Effector CD8-positive, alpha-beta T cell (primary cell): ENCODE measurements around the gene DNAJC28.
"Not testable (repeated sequence)": the region's sequence is repeated elsewhere in the genome, so short reads cannot be mapped to it uniquely, and the experiment has no call there.

Source experiments
- DNase-seq: peaks from one replicate; lab custom pipeline; 2025; lab: John Stamatoyannopoulos, UW

DNAJC28 gene

DNA sequence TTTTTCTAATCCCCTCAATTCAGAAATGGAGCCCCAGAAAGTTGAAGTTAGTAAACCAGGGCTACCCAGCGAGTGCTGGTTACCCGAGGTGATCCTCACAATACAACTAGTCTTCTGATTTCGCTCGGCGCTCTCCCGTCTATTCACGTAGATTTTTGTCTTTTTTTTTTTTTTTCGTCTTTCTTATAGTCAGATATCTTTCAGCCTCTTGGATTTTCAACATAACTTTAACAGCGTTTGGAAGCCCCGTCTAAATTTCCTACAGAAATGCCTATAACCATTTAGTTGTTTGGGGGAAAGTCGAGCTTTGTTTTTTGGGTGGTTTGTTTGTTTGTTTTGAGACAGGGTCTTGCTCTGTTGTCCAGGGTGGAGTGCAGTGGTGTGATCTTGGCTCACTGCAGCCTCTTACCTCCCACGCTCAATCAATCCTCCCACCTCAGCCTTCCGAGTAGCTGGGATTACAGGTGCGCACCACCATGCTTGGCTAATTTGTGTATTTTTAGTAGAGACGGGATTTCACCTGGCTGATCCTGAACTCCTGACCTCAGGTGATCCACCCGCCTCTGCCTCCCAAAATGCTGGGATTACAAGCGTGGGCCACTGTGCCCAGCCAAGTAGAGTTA lies 10.9 kb downstream of the DNAJC28 start:
- DNase-seq, result no peak

DNA sequence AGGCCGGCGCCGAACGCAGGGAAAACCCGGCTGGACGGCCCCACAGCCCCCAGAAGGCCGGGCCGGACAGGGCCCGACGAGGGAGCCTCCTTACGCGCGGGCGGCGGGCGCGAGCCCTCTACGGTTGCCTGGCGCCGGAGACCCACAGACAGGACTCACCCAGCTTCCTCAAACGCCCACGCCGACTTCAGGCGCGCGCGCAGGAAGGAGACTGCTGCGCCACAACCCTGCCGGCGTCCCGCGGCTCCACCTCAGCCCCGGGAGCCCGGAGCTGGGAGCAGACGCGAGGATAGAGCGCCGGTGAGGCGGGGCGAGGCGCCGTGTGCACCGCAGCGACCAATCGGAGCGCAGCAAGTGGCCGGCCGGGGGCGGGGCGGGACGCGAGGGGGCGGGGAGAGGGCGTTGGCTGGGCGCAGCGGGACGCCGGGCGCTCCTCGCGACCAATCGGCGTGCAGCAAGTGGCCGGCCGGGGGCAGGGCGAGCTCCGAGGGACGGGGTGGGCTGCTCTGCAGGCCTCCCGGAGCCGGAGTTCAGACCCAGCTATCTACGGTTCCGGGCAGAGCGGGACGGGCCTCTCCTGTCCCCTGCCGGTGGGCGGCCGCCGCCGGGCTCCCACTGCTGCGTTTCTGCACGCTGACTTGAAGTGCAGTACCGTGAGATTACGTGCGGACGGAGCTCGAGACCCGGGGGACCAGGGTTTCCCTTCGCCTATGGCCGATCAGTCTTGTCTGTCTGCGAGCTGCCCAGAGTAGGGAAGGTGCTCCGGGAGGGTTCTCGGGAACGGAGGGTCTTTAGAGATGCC lies 11.6 kb downstream of the DNAJC28 start, which contains the start of gene TMEM50B:
TMEM50B (minus strand) TSS at position 296 of the 802 bp plus-strand sequence. CDS start 11,089 bp downstream, outside the sequence.
- DNase-seq, result peak; percentile 95

DNA sequence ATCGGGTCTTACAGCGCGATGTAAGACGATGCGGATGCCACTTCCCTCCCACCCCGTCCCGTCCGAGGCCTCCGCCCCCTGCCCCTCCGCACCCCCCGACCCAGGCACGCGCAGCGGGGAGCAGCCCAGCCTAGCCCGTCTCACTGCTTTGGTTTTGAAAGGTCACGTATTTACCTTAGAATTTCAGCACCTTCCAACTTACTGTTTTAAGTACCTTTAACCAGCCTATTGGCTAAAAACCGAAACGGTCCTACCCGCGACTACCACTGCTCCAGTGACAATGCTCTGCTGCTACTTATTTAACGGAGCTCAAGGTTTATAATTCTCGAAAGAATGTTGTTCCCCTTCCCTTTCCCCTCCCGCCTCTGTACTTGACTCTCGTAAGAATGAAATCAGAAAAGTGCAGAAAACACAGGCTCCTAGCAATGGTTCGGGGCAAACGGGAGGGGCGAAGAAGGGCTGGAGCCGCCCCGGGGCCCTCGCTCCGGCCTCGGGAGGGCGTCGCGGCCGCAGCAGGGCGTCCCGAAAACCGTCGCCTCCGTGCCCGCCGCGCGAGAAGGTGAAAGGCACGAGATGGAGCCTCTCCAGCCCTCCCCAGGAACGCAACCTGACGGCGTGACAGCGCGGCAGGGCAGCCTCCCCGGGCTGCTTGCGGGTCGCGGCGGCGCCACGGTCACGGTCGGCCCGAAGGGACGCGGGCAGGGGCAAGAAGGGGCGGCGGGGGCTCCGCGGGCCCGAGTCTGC lies 12.4 kb downstream of the DNAJC28 start:
- peak; percentile 39 for DNase-seq

DNA sequence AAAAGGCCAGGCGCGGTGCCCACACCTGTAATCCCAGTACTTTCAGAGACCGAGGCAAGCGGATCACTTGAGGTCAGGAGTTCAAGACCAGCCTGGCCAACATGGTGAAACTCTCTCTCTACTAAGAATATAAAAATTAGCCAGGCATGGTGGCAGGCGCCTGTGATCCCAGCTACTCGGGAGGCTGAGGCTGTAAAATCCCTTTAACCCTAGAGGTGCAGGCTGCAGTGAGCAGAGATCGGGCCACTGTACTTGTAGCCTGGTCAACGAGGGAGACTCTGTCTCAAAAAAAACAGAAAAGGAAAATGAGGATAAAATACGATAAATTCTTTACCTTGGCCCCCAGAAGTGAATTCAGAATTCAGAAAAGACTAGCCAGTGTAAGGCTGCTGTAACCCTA lies 13.3 kb downstream of the DNAJC28 start:
- no peak for DNase-seq

DNA sequence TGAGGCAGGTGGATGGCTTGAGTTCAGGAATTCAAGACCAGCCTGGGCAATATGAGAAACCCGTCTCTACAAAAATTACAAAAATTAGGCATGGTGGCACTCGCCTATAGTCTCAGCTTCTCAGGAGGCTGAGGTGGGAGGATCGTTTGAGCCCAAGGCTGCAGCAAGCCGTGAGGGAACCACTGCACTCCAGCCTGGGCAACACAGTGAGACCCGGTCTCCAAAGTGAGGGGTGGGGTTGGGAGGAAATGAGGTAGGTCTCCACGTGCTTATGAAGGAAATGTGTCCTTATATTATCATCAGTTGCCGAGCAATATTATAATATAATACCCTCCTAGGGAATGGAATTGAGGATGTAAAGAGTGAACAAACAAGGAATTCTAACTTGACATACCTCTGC lies 14.4 kb downstream of the DNAJC28 start:
- DNase-seq, result no peak

DNA sequence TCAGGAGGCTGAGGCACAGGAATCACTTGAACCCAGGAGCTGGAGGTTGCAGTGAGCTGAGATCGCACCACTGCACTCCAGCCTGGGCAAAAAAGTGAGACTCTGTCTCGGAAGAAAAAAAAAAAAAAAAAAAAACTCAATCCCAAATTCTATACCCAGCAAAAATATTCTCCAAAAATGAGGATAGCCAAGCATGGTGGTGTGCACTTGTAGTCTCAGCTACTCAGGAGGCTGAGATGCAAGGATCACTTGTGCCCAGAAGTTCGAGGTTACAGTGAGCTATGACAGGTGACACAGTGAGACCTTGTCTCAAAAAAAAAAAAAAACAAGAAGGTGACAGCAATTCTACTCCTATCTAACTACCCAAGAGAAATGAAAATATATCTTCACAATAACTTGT lies 18.2 kb downstream of the DNAJC28 start:
- DNase-seq, result no peak

DNA sequence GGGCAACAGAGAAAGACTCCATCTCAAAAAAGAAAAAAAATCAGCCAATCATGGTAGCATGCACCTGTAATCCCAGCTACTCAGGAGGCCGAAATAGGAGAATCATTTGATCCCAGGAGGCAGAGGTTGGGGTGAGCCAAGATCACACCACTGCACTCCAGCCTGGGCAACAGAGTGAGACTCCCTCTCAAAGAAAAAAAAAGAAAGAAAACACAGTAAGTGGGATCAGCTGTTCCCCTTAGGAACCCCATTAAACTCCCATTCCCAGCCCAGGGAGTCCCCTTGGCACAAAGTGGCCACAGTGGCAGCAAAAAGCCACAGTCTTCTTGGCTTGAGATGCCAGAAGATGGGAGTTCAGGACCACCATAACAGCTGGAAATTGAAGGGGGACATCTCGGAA lies 20.8 kb downstream of the DNAJC28 start:
- DNase-seq, result no peak

DNA sequence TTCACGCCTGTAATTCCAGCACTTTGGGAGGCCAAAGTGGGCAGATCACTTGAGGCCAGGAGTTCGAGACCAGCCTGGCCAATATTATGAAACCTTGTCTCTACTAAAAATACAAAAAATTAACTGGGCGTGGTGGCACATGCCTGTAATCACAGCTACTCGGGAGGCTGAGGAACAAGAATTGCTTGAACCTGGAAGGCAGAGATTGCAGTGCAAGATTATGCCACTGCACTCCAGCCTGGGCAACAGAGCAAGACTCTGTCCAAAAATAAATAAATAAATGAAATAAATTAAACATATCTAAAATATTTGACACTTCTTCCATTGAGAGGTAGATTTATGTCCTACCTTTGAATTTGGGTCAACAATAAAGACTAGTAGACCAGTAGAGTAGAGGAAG lies 22.3 kb downstream of the DNAJC28 start:
- not testable (repeated sequence) for DNase-seq

DNA sequence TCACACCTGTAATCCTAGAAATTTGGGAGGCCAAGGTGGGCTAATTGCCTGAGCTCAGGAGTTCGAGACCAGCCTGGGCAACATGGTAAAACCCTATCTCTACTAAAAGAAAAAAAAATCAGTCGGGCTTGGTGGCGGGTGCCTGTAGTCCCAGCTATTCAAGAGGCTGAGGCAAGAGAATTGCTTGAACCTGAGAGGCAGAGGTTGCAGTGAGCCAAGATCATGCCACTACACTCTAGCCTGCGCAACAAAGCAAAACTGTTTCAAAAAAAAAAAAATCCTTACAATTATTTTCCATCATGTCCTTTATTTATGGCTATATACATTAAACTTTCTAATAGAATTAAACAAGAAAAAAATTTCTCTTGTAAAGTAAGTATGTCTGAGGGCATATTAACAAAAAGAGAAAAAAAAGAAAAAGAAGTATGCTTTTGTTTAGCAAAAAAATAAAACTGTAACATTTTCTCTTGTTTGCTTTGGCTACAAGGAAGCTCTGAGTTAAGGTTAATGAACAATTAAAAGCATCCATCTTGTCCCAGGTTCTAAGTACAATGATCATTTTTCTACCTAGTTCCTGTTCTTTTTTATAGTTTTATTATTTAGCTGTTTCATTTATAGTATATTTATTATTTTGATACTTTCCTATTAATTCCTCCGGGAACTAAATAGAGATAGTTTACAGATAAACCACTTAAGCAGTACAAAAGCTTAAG lies 29.8 kb downstream of the DNAJC28 start:
- no peak for DNase-seq

DNA sequence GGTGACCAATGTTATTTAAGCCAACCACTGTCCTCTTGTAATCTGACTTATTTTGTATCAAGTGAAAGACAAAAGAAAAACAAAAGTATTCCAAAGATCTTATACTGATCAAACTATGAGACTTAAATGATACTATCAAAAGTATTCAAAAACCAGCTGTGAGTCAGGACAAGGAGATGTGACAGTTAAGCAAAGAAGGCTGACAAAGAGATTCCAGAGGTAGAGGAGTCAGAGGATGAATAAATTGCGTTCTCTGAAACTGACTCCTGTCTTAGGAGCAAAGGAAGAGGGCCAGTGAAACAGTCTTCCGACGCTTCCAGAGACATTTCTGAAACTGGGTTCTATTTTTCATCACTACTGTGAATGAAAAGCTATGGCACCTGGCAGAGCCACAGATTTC lies 32.7 kb downstream of the DNAJC28 start:
- DNase-seq, result no peak

DNA sequence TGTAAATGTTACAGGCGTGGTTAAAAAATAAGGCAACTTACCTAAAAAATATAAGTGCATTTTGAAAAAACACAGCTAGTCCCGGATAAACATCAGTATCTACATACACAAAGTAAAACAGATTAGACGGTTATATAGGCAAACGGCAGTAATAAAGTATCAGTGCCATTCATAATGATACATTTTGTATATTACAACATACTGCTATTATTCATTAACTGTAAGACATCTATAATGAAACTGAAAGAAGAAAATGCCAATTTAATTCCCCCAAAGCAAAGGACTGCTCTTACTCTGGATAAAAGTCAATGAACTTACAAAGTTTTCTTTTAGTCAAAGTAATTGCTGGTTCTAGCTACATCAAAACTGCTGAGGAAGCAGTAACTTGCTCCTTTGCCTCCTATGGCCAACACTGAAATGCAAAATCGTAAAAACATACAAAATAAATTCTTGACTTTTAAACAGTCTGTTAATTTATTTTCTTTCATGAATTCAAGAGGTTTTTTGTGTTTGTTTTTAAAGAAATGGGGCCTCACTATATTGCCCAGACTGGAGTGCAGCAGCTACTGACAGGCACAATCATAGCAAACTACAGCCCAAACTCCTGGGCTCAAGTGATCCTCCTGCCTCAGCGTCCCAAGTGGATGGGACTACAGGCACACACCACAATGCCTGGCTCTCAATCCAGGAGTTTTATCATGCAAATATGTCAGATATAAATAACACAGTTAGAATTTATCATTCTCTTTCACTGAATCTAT lies 35.6 kb downstream of the DNAJC28 start:
- no peak for DNase-seq

DNA sequence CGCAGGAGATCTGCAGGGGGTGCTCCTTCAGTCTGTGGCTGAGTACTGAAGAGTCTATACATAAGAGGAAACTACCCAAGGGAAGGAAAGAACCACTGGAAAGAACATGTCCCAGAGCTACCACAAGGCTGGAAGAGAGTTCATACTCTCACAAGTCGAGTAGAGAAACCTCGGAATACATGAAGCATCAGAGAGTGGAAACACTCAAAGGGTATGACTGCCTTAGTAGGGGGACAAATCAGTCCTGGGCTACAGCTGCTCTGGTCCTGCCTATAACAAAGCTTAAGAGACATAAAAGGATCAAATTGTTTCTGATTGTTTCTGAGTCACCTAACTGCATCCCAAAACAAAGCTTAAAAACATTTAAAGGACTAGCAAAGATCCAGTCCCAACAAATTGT lies 39.2 kb downstream of the DNAJC28 start:
- no peak for DNase-seq

DNA sequence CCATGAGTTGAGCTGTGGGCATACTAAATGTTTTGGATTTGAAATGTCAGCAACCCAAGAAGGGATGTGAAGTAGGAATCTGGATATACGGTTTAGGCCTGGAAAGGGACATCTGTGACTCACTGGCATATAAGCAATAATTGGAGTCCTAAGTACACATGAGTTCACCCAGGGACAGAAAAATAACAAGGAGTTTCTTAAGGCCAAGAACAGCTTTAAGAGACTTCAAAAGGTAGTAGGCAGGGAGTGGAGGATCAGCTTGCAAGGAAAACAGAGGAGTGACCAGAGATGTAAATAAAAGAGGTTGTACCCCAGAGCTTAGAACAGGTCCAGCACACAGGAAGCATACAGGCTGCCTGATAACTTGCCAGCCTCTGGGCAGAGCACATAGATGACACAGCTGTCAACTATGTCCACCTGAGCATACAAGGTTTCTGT lies 39.9 kb downstream of the DNAJC28 start:
- DNase-seq, result no peak

DNA sequence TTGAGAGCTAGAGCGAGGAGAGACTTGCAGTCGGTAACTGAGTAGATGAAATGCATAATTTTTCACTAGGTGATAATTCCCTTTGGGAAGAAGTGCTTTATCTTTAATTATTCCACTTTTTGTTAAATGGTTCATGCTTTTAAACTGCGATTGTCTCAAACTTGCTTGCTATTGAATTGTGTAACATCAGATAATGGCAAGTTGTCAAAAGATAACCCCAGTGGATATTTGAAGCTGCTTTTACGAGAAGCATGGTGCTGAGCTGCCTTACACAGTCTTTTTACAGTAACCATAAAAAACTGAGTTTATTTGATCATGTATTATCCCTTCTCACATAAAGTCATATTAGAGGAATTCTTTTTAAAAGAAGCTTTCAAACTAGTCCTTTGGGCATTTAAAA lies 41.9 kb downstream of the DNAJC28 start:
- no peak for DNase-seq

DNA sequence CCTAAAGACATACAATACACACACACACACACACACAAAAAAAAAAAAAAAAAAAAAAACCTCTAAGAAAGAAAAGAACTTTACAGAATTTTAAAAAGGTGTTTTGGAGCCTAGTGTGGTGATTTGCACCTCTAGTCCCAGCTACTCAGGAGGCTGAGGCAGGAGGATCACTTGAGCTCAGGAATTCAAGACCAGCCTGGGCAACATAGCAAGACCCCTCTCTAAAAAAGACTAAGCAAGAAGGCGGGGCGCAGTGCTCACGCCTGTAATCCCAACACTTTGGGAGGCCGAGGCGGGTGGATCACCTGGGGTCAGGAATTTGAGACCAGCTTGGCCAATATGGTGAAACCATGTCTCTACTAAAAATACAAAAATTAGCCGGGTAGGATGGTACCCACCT lies 44.9 kb downstream of the DNAJC28 start:
- DNase-seq, result not testable (repeated sequence)

DNA sequence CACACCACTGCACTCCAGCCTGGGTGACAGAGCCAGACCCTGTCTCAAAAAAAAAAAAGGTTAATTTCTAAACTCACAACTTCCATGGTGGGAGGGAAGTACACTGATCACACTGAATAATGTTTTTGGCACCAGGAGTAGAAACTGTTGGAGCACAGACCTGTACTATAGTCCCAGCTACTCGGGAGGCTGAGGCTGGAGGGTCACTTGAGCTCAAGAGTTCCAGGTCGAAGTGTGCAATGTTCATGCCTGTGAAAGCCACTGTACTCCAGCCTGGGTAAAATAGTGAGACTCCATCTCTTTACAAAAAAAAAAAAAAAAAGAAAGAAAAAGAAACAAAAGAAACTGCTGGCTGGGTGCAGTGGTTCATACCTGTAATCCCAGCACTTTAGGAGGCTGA lies 47.0 kb downstream of the DNAJC28 start:
- no peak for DNase-seq

DNA sequence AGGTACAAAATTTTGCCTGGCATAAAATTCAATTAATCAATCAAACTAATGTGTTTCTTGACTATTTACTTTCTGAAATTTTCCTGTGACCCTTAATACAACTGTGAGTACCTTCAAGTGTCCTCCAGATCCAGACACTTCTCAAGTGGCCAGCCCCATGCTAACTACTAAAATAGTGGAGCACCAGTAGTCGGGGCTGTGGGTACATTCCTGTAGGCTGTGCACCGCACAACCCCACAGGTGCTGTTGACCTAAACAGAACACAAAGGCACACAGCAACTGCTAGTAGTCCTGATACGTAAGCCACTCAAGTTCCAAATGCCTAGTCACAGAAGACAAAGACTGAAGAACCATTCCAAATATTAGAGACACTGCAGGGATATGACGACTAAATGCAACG lies 48.3 kb downstream of the DNAJC28 start:
- DNase-seq, result no peak

DNA sequence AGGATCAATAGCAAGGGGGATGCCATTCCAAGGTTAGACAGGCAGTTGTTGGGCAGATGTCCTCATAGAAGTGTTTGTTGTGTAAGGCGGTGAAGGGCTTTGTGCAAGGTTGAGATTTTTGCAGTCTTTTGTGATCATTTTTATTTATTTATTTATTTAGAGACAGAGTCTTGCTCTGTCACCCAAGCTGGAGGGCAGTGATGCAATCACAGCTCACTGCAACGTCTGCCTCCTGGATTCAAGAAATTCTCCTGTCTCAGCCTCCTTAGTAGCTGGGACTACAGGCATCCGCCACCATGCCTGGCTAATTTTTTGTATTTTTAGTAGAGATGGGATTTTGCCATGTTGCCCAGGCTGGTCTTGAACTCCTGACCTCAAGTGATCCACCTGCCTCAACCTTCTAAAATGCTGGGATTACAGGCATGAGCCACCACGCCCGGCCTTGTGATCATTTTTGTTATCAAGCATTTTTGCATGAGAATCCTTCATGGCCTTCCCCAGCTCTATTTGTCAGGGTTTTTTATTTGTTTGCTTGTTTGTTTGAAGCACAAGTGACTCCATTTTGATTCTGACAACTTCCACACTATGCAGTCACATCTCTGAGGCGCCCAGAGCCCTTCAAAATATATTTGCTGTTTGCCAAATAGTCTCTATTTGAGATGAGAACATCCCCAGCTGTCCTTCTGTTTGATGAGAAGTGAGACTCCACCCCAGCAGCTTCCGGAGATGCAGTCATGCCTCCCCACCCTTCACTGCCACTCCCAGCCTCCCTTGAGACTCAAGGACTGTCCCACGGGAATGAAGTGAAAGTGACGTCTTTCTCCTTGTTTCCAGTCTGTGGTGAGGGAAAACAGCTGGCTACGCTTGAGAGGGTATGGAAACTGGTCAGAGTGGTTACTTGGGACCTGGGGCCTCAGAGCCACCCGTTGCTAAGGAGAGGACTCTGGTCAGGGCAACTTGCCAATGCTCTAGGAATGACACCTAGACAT lies 49.7 kb downstream of the DNAJC28 start:
- DNase-seq, result no peak
